WTC11 (cell line): ENCODE measurements around the gene ESAM. TPM values are rescaled to one million over a fixed set of nuclear protein-coding genes. Genes with fewer than 3 reads are reported as not detected.
A peak's percentile ranks its signal among the peaks of the same experiment; 100 is the strongest.

Experiments used
- ATAC-seq: fragments of 200-7000 bp; cut with Tn5 transposase; 2 replicates; pipeline ENCODE4 v1.10.0; 2021; ENCODE audit warnings: mild to moderate bottlenecking, moderate library complexity
- CTCF ChIA-PET: fragments of 300-600 bp; sonication (Branson Sonifier 250); formaldehyde crosslinking; loops from one replicate; lab custom pipeline; 2021; ENCODE audit warnings: antibody characterized with exemption; lab: Charles Lee
- POLR2A ChIA-PET: fragments of 350-600 bp; sonication (Branson Sonifier 250); formaldehyde crosslinking; loops from one replicate; lab custom pipeline; 2021; ENCODE audit warnings: antibody characterized with exemption; lab: Charles Lee
- DNase-seq: peaks from one replicate; pipeline ENCODE4 v3.0.0; 2021; ENCODE audit warnings: low spot score
- H3K27ac Mint-ChIP-seq: 2 replicates; pipeline ENCODE4 v1.8.0; 2021; ENCODE audit warnings: mixed read lengths
- H3K27me3 Mint-ChIP-seq: 2 replicates; pipeline ENCODE4 v1.8.0; 2021; ENCODE audit warnings: low read depth, mild to moderate bottlenecking, moderate library complexity, mixed read lengths
- H3K36me3 Mint-ChIP-seq: 2 replicates; pipeline ENCODE4 v1.8.0; 2021; ENCODE audit warnings: mixed read lengths
- H3K4me1 Mint-ChIP-seq: 2 replicates; pipeline ENCODE4 v1.8.0; 2022; ENCODE audit warnings: mixed read lengths
- H3K4me3 Mint-ChIP-seq: 2 replicates; pipeline ENCODE4 v1.8.0; 2021; ENCODE audit warnings: mild to moderate bottlenecking, moderate library complexity, mixed read lengths
- H3K9me3 Mint-ChIP-seq: 2 replicates; pipeline ENCODE4 v1.8.0; 2021; ENCODE audit warnings: mixed read lengths
- ESRRA ChIP-seq: sonication (generic); formaldehyde crosslinking; IDR thresholded peaks from 2 replicates; pipeline ENCODE4 v1.8.1; 2022; ENCODE audit warnings: mild to moderate bottlenecking, missing genetic modification reagents, borderline replicate concordance
- PRRX2 ChIP-seq: fragments of 250-450 bp; sonication (Bioruptor Pico); IDR thresholded peaks from 2 replicates; pipeline ENCODE4 v1.8.0; 2021; ENCODE audit warnings: mild to moderate bottlenecking
- ZNF396 ChIP-seq: fragments of 250-450 bp; sonication (Bioruptor Pico); IDR thresholded peaks from 2 replicates; pipeline ENCODE4 v1.8.0; 2021; ENCODE audit warnings: mild to moderate bottlenecking, moderate library complexity, borderline replicate concordance
- total RNA-seq: library from RNA; stranded (reverse); gene quantifications from 3 replicates; pipeline ENCODE4 v1.2.3, GENCODE V29; 2021
- TF ChIP-seq, protein P1 (sequence below): fragments of 200-600 bp; IDR thresholded peaks from 2 replicates; pipeline ENCODE4 v1.8.0; 2022; ENCODE audit warnings: antibody characterized with exemption
- TF ChIP-seq, protein P2 (sequence below): sonication (generic); formaldehyde crosslinking; IDR thresholded peaks from 2 replicates; pipeline ENCODE4 v1.8.0; 2023; ENCODE audit warnings: missing genetic modification reagents
- TF ChIP-seq, protein P3 (sequence below): fragments of 250-450 bp; sonication (Bioruptor Pico); IDR thresholded peaks from 2 replicates; pipeline ENCODE4 v1.9.0; 2021; ENCODE audit warnings: moderate library complexity, mild to moderate bottlenecking, inconsistent platforms, borderline replicate concordance
- TF ChIP-seq, protein P4 (sequence below): sonication (generic); formaldehyde crosslinking; conservative IDR thresholded peaks from 2 replicates; pipeline ENCODE4 v1.8.1; 2023; ENCODE audit warnings: mild to moderate bottlenecking, low read depth, missing genetic modification reagents, moderate library complexity
- TF ChIP-seq, protein P5 (sequence below): sonication (generic); formaldehyde crosslinking; IDR thresholded peaks from 2 replicates; pipeline ENCODE4 v1.8.0; 2022; ENCODE audit warnings: mild to moderate bottlenecking, missing genetic modification reagents
- TF ChIP-seq, protein P6 (sequence below): sonication (generic); formaldehyde crosslinking; IDR thresholded peaks from 2 replicates; pipeline ENCODE4 v1.8.1; 2022; ENCODE audit warnings: mild to moderate bottlenecking, missing genetic modification reagents, moderate library complexity, borderline replicate concordance

The ESAM gene
- total RNA-seq, 1 experiment from 2014 or later: 0.48 TPM

DNA sequence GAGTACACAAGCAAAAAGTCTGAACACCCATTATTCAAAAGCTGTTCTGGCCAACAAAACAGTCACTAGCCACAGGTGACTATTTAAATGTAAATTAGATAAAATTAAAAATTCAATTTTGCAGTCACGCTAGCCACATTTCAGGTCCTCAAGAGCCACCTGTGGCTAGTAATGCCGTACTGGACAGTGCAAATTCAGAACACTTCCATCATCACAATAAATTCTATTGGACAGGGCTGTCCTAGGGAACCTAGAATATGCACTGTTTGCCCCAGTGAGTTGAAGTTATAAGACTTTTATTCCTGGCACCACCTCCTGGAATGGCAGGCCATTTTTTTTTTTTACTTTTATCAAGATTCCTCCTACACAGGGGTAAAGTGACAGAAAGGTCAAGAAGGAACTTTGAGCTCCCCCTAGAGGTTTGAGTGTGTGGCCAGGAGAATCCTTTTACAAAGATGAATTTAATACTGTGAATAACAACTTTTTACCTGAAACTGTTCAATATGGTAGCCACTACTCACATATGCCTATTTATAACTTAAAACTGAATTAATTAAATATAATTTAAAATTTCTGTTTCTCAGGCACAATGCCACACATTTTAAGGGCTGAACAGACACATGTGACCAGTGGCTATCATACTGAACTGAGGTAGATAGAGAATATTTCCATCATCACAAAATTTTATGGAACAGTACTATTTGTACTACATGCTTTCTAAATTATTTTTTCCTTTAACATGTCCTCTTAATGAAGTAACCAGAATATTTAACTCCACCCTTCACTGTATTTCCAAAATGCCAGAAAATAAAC lies 31.6 kb upstream of the ESAM start:
- peak; percentile 82 for ATAC-seq
- H3K4me1 Mint-ChIP-seq: peaks cover 76% of the 10 kb centered on the region
- TF ChIP-seq, protein P1, sequence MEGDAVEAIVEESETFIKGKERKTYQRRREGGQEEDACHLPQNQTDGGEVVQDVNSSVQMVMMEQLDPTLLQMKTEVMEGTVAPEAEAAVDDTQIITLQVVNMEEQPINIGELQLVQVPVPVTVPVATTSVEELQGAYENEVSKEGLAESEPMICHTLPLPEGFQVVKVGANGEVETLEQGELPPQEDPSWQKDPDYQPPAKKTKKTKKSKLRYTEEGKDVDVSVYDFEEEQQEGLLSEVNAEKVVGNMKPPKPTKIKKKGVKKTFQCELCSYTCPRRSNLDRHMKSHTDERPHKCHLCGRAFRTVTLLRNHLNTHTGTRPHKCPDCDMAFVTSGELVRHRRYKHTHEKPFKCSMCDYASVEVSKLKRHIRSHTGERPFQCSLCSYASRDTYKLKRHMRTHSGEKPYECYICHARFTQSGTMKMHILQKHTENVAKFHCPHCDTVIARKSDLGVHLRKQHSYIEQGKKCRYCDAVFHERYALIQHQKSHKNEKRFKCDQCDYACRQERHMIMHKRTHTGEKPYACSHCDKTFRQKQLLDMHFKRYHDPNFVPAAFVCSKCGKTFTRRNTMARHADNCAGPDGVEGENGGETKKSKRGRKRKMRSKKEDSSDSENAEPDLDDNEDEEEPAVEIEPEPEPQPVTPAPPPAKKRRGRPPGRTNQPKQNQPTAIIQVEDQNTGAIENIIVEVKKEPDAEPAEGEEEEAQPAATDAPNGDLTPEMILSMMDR: peak; percentile 51
- TF ChIP-seq ESRRA: no peak
- no peaks in the 10 kb centered on the region for H3K27me3 Mint-ChIP-seq
- POLR2A ChIA-PET: interaction anchor here (0.6 kb wide), 1 partner anchor 43 kb away, joined by 7 read pairs; no protein-coding TSS in a partner anchor
- no peaks in the 10 kb centered on the region for H3K36me3 Mint-ChIP-seq
- DNase-seq: peak; percentile 25
- CTCF ChIA-PET: interaction anchor here (0.5 to 3.7 kb wide), 48 partner anchors 8 to 392 kb away, joined by 3 to 50 read pairs (median 4); partner anchors contain the start of genes ESAM, NRGN, ROBO3 and SIAE
- H3K27ac Mint-ChIP-seq: peak overlapping the region; percentile 22; the same call in 1 of the 2 replicates
- no peaks in the 10 kb centered on the region for H3K9me3 Mint-ChIP-seq
- H3K4me3 Mint-ChIP-seq: peak overlapping the region; percentile 50

DNA sequence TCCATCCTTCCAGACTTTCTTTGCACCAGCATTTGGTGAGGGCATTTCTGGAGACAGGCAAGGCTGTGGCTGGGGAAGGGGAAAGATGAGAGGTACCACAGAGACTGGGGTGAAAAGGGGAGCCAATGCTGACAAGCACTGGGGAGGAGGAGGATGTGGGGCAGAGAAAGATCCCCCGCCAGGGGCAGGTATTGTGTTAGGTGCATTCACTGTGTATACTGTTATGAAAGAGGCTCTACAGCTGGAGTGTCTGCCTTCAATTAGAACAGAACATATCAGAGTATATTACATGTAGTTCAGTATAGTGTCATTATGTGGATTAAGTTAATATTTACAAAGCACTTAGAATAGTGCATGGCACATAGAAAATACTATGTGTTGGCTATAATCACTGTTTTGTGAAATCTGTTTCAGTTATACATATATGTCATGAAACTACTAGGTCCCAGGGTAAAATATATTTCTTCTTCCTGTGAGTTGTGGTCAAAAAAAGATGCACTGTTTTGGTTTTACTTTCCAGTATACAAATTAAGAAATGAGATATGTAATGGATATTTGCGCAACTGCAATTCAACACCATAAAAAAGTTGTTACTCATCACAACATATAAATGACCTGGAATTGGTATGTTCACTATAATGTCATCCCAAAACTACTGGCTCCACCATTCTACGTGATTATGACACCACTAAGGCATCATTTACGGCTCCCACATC lies 29.7 kb upstream of the ESAM start:
- ChIA-PET CTCF (interaction anchor here (2.7 to 3.7 kb wide), 3 partner anchors 17 to 46 kb away, joined by 8 to 50 read pairs (median 26); partner anchors contain the start of gene ESAM), POLR2A (no interaction called here)
- no peaks in the 10 kb centered on the region for H3K9me3 Mint-ChIP-seq
- H3K4me3 Mint-ChIP-seq: no peak overlapping the region
- peak overlapping the region; percentile 72 for H3K27ac Mint-ChIP-seq
- TF ChIP-seq, protein P2, sequence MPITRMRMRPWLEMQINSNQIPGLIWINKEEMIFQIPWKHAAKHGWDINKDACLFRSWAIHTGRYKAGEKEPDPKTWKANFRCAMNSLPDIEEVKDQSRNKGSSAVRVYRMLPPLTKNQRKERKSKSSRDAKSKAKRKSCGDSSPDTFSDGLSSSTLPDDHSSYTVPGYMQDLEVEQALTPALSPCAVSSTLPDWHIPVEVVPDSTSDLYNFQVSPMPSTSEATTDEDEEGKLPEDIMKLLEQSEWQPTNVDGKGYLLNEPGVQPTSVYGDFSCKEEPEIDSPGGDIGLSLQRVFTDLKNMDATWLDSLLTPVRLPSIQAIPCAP: no peak
- TF ChIP-seq ZNF396 (CRISPR knock-in tag): no peak
- TF ChIP-seq, protein P3, sequence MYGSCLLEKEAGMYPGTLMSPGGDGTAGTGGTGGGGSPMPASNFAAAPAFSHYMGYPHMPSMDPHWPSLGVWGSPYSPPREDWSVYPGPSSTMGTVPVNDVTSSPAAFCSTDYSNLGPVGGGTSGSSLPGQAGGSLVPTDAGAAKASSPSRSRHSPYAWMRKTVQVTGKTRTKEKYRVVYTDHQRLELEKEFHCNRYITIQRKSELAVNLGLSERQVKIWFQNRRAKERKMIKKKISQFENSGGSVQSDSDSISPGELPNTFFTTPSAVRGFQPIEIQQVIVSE (CRISPR knock-in tag): no peak
- TF ChIP-seq, protein P4, sequence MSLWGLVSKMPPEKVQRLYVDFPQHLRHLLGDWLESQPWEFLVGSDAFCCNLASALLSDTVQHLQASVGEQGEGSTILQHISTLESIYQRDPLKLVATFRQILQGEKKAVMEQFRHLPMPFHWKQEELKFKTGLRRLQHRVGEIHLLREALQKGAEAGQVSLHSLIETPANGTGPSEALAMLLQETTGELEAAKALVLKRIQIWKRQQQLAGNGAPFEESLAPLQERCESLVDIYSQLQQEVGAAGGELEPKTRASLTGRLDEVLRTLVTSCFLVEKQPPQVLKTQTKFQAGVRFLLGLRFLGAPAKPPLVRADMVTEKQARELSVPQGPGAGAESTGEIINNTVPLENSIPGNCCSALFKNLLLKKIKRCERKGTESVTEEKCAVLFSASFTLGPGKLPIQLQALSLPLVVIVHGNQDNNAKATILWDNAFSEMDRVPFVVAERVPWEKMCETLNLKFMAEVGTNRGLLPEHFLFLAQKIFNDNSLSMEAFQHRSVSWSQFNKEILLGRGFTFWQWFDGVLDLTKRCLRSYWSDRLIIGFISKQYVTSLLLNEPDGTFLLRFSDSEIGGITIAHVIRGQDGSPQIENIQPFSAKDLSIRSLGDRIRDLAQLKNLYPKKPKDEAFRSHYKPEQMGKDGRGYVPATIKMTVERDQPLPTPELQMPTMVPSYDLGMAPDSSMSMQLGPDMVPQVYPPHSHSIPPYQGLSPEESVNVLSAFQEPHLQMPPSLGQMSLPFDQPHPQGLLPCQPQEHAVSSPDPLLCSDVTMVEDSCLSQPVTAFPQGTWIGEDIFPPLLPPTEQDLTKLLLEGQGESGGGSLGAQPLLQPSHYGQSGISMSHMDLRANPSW (CRISPR knock-in tag): no peak
- TF ChIP-seq PRRX2 (CRISPR knock-in tag): no peak
- TF ChIP-seq, protein P5, sequence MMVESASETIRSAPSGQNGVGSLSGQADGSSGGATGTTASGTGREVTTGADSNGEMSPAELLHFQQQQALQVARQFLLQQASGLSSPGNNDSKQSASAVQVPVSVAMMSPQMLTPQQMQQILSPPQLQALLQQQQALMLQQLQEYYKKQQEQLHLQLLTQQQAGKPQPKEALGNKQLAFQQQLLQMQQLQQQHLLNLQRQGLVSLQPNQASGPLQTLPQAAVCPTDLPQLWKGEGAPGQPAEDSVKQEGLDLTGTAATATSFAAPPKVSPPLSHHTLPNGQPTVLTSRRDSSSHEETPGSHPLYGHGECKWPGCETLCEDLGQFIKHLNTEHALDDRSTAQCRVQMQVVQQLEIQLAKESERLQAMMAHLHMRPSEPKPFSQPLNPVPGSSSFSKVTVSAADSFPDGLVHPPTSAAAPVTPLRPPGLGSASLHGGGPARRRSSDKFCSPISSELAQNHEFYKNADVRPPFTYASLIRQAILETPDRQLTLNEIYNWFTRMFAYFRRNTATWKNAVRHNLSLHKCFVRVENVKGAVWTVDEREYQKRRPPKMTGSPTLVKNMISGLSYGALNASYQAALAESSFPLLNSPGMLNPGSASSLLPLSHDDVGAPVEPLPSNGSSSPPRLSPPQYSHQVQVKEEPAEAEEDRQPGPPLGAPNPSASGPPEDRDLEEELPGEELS (CRISPR knock-in tag): no peak
- TF ChIP-seq, protein P6, sequence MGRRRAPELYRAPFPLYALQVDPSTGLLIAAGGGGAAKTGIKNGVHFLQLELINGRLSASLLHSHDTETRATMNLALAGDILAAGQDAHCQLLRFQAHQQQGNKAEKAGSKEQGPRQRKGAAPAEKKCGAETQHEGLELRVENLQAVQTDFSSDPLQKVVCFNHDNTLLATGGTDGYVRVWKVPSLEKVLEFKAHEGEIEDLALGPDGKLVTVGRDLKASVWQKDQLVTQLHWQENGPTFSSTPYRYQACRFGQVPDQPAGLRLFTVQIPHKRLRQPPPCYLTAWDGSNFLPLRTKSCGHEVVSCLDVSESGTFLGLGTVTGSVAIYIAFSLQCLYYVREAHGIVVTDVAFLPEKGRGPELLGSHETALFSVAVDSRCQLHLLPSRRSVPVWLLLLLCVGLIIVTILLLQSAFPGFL (CRISPR knock-in tag): no peak
- DNase-seq (no peak), ATAC-seq (no peak)
- peaks cover 62% of the 10 kb centered on the region for H3K4me1 Mint-ChIP-seq
- no peaks in the 10 kb centered on the region for H3K36me3 Mint-ChIP-seq
- no peaks in the 10 kb centered on the region for H3K27me3 Mint-ChIP-seq
